Measurements from ENCODE around the gene GDNF. TPM values are rescaled to one million over a fixed set of nuclear protein-coding genes. Genes with fewer than 3 reads are reported as not detected.

Gene GDNF
- total RNA-seq, 4 donors from 2014 or later, result 0.10 to 0.80 (median 0.39) TPM

GRCh38 chr5:37876943-37877342 lies 37.1 kb upstream of the GDNF start:
- TF ChIP-seq CTCF (IDR thresholded peaks at IDR 0.05) (no peak), POLR2A (IDR thresholded peaks at IDR 0.05) (no peak)
- no peak for DNase-seq (ENCODE audit: low spot score in 2 of 2)
- H3K4me3 ChIP-seq (ENCODE audit: low read depth, poor library complexity, severe bottlenecking), result no peak overlapping the region
- intact Hi-C loops (cut with DNase I; ENCODE audit: low total_unique reads), result no loop called here
- 64 to 75% methylated on average over 3 of the region's 3 CpGs for WGBS, 2 donors

GRCh38 chr5:37876245-37876644 lies 36.4 kb upstream of the GDNF start:
- no peak for DNase-seq (ENCODE audit: low spot score in 2 of 2)
- 88 to 96% methylated on average over 1 of the region's 1 CpG for WGBS, 2 donors
- TF ChIP-seq POLR2A (IDR thresholded peaks at IDR 0.05) (no peak), CTCF (IDR thresholded peaks at IDR 0.05) (no peak)
- intact Hi-C loops (cut with DNase I; ENCODE audit: low total_unique reads), result no loop called here
- no peak overlapping the region for H3K4me3 ChIP-seq (ENCODE audit: low read depth, poor library complexity, severe bottlenecking)

GRCh38 chr5:37875051-37875787 lies 35.4 kb upstream of the GDNF start:
- WGBS, 2 donors, result 85 to 87% methylated on average over 6 of the region's 6 CpGs
- intact Hi-C loops (cut with DNase I; ENCODE audit: low total_unique reads), result no loop called here
- no peak overlapping the region for H3K4me3 ChIP-seq (ENCODE audit: low read depth, poor library complexity, severe bottlenecking)
- DNase-seq (ENCODE audit: low spot score in 2 of 2), result no peak
- TF ChIP-seq POLR2A (IDR thresholded peaks at IDR 0.05) (no peak), CTCF (IDR thresholded peaks at IDR 0.05) (no peak)

- H3K4me3 ChIP-seq (ENCODE audit: low read depth, poor library complexity, severe bottlenecking), result no peak overlapping the region
- intact Hi-C loops (cut with DNase I; ENCODE audit: low total_unique reads), result no loop called here
- no peak for DNase-seq (ENCODE audit: low spot score in 2 of 2)
- WGBS, 2 donors, result 91% methylated on average over 7 of the region's 7 CpGs
- TF ChIP-seq POLR2A (IDR thresholded peaks at IDR 0.05), result no peak
- no peak for TF ChIP-seq CTCF (IDR thresholded peaks at IDR 0.05)
These were observed 34.1 kb upstream of the GDNF start for GRCh38 chr5:37873988-37874387.

GRCh38 chr5:37871023-37871815 lies 31.4 kb upstream of the GDNF start:
- intact Hi-C loops (cut with DNase I; ENCODE audit: low total_unique reads), result no loop called here
- 75 to 76% methylated on average over 7 of the region's 7 CpGs for WGBS, 2 donors
- no peak overlapping the region for H3K4me3 ChIP-seq (ENCODE audit: low read depth, poor library complexity, severe bottlenecking)
- TF ChIP-seq CTCF (IDR thresholded peaks at IDR 0.05) (no peak), POLR2A (IDR thresholded peaks at IDR 0.05) (no peak)
- no peak for DNase-seq (ENCODE audit: low spot score in 2 of 2)

All from lower leg skin (tissue), 4 donors.